Gastrocnemius medialis (tissue), 4 donors: ENCODE results near the gene MYH9. TPM values are rescaled to one million over a fixed set of nuclear protein-coding genes. Genes with fewer than 3 reads are reported as not detected.

ENCODE experiments used
- ATAC-seq, 2 donors: fragments of 150-250 bp; one replicate each; pipeline ENCODE4 v1.9.1; 2016
- DNase-seq, 2 donors: peaks; one replicate each; pipeline ENCODE4 v3.0.0-alpha.2; 2019
- H3K27ac ChIP-seq, 4 donors: fragments of 200-600 bp; sonication (generic); 1 replicate in 1 of 4; 2 replicates in 3 of 4; pipeline ENCODE4 v1.5.1; 2016 to 2018; ENCODE audit warnings: mild to moderate bottlenecking in 2 of 4, moderate library complexity in 1 of 4
- H3K27me3 ChIP-seq, 3 donors: fragments of 200-600 bp; sonication (generic) in 2 of 3; 1 replicate in 1 of 3; 2 replicates in 2 of 3; pipeline versions ENCODE4 v1.5.1 to v1.6.0; 2016 to 2019; ENCODE audit warnings: mild to moderate bottlenecking in 1 of 3, moderate library complexity in 1 of 3
- H3K36me3 ChIP-seq, 2 donors: fragments of 200-600 bp; sonication (generic) in 1 of 2; one replicate each; pipeline ENCODE4 v1.5.1; 2017 to 2018
- H3K4me1 ChIP-seq, 2 donors: fragments of 200-600 bp; sonication (generic) in 1 of 2; one replicate each; pipeline ENCODE4 v1.5.1; 2016 to 2017; ENCODE audit warnings: mild to moderate bottlenecking in 2 of 2
- H3K4me3 ChIP-seq, 4 donors: fragments of 200-600 bp; sonication (generic) in 3 of 4; 1 replicate in 1 of 4; 2 replicates in 3 of 4; pipeline ENCODE4 v1.5.1; 2016 to 2019; ENCODE audit warnings: mild to moderate bottlenecking in 2 of 4
- H3K9me3 ChIP-seq, 3 donors: fragments of 200-600 bp; sonication (generic) in 2 of 3; 1 replicate in 1 of 3; 2 replicates in 2 of 3; pipeline ENCODE4 v1.5.1; 2016 to 2019
- CTCF ChIP-seq, 5 experiments: fragments of 450-650 bp in 3 of 5; fragments of 200-600 bp in 2 of 5; sonication (generic) in 2 of 5; IDR thresholded peaks in 4 of 5; conservative IDR thresholded peaks in 1 of 5; 1 replicate in 4 of 5; 2 replicates in 1 of 5; pipeline ENCODE4 v1.5.1; 2016 to 2019; ENCODE audit warnings: antibody characterized with exemption in 5 of 5, mild to moderate bottlenecking in 3 of 5, moderate library complexity in 3 of 5
- POLR2A ChIP-seq, 2 donors: fragments of 450-650 bp; IDR thresholded peaks; one replicate each; pipeline ENCODE4 v1.6.1; 2017; ENCODE audit warnings: antibody characterized with exemption in 2 of 2, mild to moderate bottlenecking in 2 of 2, moderate library complexity in 2 of 2
- in situ Hi-C, 4 donors: fragments of 200-750 bp; cut with MboI; loops; one replicate each; pipeline versions ENCODE4 v1.15.0 to v1.8.0; 2017; ENCODE audit warnings: low sequenced_read_pairs in 4 of 4
- intact Hi-C: fragments of 100-400 bp; cut with DNase I; formaldehyde crosslinking; loops from one replicate; pipeline ENCODE4 v1.15.1; 2023; ENCODE audit warnings: low total_unique reads
- total RNA-seq, 4 donors: library from RNA; depleted of rRNA; stranded (reverse); fragments of >200 nt; gene quantifications; one replicate each; pipeline versions ENCODE4 v1.1.0 to v1.2.3, GENCODE V29; 2016

Gene MYH9
- total RNA-seq, 4 donors from 2014 or later: 38.9 to 115 (median 104) TPM

DNA sequence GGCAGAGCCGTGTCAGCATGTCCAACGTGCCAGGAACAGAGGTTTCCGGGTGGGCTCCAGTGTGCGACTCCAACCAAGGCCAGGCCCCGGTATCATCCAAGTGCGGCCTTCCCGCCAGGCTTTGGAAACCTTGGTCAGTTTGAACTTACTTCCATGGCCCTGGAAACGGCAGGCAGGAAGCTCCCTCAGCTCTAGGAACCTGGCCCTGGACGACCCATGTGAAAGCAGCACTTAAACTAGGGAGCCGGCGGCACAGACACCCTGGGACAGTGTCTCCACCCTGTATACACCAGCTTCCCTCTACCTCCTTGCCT lies 65.2 kb downstream of the MYH9 start:
- in situ Hi-C loops: no loop called here
- no peak for DNase-seq
- ATAC-seq: no peak
- no peak overlapping the region for H3K4me3 ChIP-seq
- peaks cover 40 to 51% of the 10 kb centered on the region in 2 donors for H3K4me1 ChIP-seq
- intact Hi-C loops: no loop called here
- peak overlapping the region; percentile 82 to 84 (median 84) for H3K27ac ChIP-seq
- no peaks in the 10 kb centered on the region for H3K27me3 ChIP-seq
- H3K36me3 ChIP-seq: peaks cover 0 to 86% of the 10 kb centered on the region in 2 donors
- TF ChIP-seq CTCF (IDR thresholded peaks at IDR 0.05 in 4 of 5, conservative IDR thresholded peaks at IDR 0.05 in 1 of 5) (no peak), POLR2A (IDR thresholded peaks at IDR 0.05) (no peak)
- no peaks in the 10 kb centered on the region for H3K9me3 ChIP-seq

DNA sequence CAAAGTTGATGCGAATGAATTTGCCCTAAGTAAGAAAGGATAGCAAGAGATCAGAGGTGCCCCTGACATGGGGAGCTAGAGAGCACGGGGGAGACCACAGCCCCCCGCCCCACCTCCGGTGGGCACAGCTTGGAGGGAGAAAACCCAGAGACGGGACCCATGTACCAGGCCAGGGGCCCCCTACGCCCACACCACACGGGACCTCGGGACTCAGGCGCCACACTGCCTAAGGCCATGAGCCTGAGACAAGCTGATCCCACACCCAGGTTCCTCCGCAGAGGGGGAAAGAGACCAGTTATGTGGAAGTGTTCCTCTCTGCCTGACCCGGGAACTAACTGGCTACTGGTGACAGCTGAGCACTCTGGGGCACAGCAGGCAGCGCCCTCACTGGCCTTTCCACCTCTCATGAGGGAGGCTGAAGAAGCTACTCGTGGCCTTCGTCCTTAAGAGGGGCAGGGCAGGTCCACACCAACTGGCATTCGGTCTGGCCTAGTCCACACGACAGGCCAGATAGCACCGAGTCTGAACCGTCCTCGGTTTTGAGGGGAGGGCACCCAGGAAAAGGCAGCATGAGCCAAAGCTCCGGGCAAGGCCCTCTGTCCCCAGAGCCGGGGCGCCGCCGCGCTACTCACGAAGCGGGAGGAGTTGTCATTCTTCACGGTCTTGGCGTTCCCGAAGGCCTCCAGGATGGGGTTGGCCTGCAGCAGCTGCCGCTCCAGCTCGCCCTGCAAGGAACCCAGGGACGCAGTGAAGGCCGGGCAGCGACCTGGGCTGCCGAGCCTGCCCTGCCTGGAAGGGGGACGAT lies 65.8 kb downstream of the MYH9 start:
- no peaks in the 10 kb centered on the region for H3K9me3 ChIP-seq
- H3K4me1 ChIP-seq: peaks cover 39 to 51% of the 10 kb centered on the region in 2 donors
- TF ChIP-seq POLR2A (IDR thresholded peaks at IDR 0.05) (no peak), CTCF (IDR thresholded peaks at IDR 0.05 in 4 of 5, conservative IDR thresholded peaks at IDR 0.05 in 1 of 5) (no peak)
- peak overlapping the region; percentile 82 to 84 (median 84) for H3K27ac ChIP-seq
- no peaks in the 10 kb centered on the region for H3K27me3 ChIP-seq
- DNase-seq: no peak
- intact Hi-C loops: no loop called here
- no peak overlapping the region for H3K4me3 ChIP-seq
- no peak for ATAC-seq
- in situ Hi-C loops: no loop called here
- H3K36me3 ChIP-seq: peaks cover 0 to 92% of the 10 kb centered on the region in 2 donors

DNA sequence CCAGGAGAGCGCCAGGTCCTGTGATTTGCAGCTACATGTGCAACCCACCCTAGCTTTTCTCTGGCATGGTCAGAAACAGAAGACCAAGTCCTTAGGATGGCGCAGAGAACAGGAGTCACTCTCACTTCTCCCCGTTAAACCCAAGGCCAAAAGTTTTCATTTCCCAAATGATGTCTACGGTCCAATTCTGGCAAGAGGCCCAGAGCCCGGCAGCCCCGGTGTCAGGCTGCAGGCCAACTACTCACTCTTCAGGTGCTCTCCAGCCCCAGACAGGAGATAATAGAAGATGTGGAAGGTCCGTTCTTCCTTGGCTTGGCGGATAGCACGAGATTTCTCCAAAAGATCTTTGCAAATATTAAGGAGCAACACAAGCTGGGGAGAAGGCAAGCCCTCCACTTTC lies 67.2 kb downstream of the MYH9 start:
- ATAC-seq: no peak
- Histone ChIP-seq H3K36me3 (peaks cover 0 to 91% of the 10 kb centered on the region in 2 donors), H3K4me3 (no peak overlapping the region), H3K9me3 (no peaks in the 10 kb centered on the region), H3K27ac (peak overlapping the region; percentile 82 to 84 (median 84)), H3K4me1 (peaks cover 30 to 42% of the 10 kb centered on the region in 2 donors), H3K27me3 (no peaks in the 10 kb centered on the region)
- no peak for DNase-seq
- TF ChIP-seq CTCF (IDR thresholded peaks at IDR 0.05 in 4 of 5, conservative IDR thresholded peaks at IDR 0.05 in 1 of 5): no peak
- TF ChIP-seq POLR2A (IDR thresholded peaks at IDR 0.05): no peak
- in situ Hi-C loops (no loop called here), intact Hi-C loops (no loop called here)

GRCh38 chr22:36319595-36320497 lies 67.9 kb downstream of the MYH9 start:
- ATAC-seq: no peak
- Histone ChIP-seq H3K4me3 (no peak overlapping the region), H3K36me3 (peaks cover 0 to 93% of the 10 kb centered on the region in 2 donors), H3K4me1 (peaks cover 23 to 36% of the 10 kb centered on the region in 2 donors), H3K27me3 (no peaks in the 10 kb centered on the region), H3K9me3 (no peaks in the 10 kb centered on the region), H3K27ac (peak overlapping the region; percentile 82 to 84 (median 84))
- DNase-seq: no peak
- intact Hi-C loops (loop anchor here (5.0 kb wide), 1 partner anchor 147 kb away; no protein-coding TSS in a partner anchor), in situ Hi-C loops (no loop called here)
- TF ChIP-seq POLR2A (IDR thresholded peaks at IDR 0.05) (no peak), CTCF (IDR thresholded peaks at IDR 0.05 in 4 of 5, conservative IDR thresholded peaks at IDR 0.05 in 1 of 5) (no peak)
